Fibroblast of mammary gland (primary cell): ENCODE results near the gene TCN1.
"Not testable (repeated sequence)": the region's sequence is repeated elsewhere in the genome, so short reads cannot be mapped to it uniquely, and the experiment has no call there.

Experiments
- DNase-seq: peaks from one replicate; pipeline ENCODE4 v3.0.0-alpha.2; 2010; ENCODE audit warnings: low read depth
- H3K4me3 ChIP-seq: 2 replicates; pipeline ENCODE4 v1.5.1; 2011; ENCODE audit warnings: low read depth, mild to moderate bottlenecking, low read length, moderate library complexity; ENCODE audit not compliant: control insufficient read depth
- TF ChIP-seq, protein P1 (sequence below): conservative IDR thresholded peaks from 2 replicates; pipeline ENCODE4 v1.5.1; 2011; ENCODE audit warnings: low read depth, low read length, inconsistent platforms; ENCODE audit not compliant: control insufficient read depth, insufficient read depth

The TCN1 gene

DNA sequence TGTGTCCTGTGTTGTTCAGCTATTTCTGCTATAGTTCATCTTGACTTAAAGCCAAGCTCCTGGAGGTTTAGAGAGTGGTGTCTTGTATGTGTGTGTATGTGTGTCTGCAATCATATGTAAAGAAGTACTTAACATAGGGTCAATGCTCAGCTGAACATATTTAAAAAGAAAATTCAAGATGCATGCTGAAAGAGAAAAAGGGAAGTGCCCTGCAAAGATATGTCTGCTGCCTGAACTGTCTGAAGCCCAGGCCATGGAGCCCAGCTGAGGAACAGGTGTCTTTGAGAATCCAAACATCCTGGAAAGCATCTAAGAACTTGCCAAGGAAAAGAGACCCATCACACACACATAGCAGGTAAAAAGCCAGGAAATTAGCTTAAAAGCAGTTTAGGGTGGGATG is 6.6 kb downstream of the TCN1 start:
- TF ChIP-seq, protein P1, sequence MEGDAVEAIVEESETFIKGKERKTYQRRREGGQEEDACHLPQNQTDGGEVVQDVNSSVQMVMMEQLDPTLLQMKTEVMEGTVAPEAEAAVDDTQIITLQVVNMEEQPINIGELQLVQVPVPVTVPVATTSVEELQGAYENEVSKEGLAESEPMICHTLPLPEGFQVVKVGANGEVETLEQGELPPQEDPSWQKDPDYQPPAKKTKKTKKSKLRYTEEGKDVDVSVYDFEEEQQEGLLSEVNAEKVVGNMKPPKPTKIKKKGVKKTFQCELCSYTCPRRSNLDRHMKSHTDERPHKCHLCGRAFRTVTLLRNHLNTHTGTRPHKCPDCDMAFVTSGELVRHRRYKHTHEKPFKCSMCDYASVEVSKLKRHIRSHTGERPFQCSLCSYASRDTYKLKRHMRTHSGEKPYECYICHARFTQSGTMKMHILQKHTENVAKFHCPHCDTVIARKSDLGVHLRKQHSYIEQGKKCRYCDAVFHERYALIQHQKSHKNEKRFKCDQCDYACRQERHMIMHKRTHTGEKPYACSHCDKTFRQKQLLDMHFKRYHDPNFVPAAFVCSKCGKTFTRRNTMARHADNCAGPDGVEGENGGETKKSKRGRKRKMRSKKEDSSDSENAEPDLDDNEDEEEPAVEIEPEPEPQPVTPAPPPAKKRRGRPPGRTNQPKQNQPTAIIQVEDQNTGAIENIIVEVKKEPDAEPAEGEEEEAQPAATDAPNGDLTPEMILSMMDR: no peak
- H3K4me3 ChIP-seq: no peak overlapping the region
- no peak for DNase-seq

- no peak for DNase-seq
- no peak overlapping the region for H3K4me3 ChIP-seq
- TF ChIP-seq, protein P1: no peak
Observed at GRCh38 chr11:59857439-59858434, 8.6 kb downstream of the TCN1 start.

- no peak for DNase-seq
- no peak overlapping the region for H3K4me3 ChIP-seq
- TF ChIP-seq, protein P1: no peak
Observed at GRCh38 chr11:59854871-59855270, 11.4 kb downstream of the TCN1 start.

DNA sequence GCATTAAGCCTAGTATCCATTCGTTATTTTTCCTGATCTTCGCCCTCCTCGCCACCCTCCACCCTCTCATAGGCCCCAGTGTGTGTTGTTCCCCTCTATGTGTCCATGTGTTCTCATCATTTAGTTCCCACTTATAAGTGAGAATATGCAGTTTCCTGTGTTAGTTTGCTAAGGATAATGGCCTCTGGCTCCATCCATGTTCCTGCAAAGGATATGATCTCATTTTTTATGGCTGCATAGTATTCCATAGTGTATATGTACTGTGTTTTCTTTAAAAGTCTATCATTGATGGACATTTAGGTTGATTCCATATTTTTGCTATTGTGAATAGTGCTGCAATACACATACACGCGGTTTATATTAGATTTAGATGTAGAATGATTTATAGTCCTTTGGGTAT is 14.9 kb downstream of the TCN1 start:
- not testable (repeated sequence) for DNase-seq, H3K4me3 ChIP-seq

GRCh38 chr11:59849551-59849950 is 16.7 kb downstream of the TCN1 start:
- not testable (repeated sequence) for H3K4me3 ChIP-seq, DNase-seq

- H3K4me3 ChIP-seq: no peak overlapping the region
- TF ChIP-seq, protein P1: no peak
- DNase-seq: no peak
Observed at GRCh38 chr11:59849129-59849528, 17.2 kb downstream of the TCN1 start.

DNA sequence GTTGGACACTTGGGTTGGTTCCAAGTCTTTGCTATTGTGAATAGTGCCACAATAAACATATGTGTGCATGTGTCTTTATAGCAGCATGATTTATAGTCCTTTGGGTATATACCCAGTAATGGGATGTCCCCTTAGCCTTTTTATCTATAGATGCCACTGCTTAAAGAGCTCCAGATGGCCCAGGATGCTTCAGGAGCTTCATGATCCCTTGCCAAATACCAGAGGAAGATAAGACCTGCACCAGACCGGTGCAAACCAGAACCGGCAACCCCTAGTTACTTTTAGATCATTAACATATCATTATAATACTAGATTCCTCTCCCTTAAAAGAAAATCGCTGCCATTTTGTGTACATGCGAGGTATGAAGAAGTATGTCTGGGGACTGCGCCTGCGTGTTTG is 17.8 kb downstream of the TCN1 start:
- DNase-seq, H3K4me3 ChIP-seq: not testable (repeated sequence)

DNA sequence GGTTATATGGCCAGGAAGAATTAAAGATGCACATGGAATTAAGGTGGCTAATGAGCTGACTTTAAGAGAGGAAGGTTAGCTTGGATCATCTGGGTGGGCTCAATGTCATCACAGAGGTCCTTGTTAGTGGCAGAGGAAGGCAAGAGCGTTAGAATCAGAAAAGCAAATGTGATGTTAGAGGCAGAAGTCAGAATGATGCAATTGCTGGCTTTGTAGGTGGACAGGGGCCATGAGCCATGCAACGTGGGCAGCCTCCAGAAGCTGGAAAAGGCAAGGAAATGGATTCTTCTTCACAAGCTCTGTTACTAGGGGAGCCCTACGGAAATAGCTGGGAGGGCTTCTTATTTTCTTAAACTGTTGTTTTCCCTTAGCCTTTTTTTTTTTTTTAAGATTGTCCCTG is 18.7 kb downstream of the TCN1 start:
- DNase-seq: no peak
- TF ChIP-seq, protein P1: no peak
- H3K4me3 ChIP-seq: no peak overlapping the region
